HL-60/S4 treated with retinoic acid at 250 ng/mL for 4 days and 3 days (cell line): ENCODE measurements around the gene ARGLU1.

Experiments
- in situ Hi-C: fragments of 300-500 bp; cut with MboI; formaldehyde crosslinking; loops from 2 replicates; pipeline ENCODE4 v1.7.0; 2022; ENCODE audit warnings: low sequenced_read_pairs

Gene ARGLU1

DNA sequence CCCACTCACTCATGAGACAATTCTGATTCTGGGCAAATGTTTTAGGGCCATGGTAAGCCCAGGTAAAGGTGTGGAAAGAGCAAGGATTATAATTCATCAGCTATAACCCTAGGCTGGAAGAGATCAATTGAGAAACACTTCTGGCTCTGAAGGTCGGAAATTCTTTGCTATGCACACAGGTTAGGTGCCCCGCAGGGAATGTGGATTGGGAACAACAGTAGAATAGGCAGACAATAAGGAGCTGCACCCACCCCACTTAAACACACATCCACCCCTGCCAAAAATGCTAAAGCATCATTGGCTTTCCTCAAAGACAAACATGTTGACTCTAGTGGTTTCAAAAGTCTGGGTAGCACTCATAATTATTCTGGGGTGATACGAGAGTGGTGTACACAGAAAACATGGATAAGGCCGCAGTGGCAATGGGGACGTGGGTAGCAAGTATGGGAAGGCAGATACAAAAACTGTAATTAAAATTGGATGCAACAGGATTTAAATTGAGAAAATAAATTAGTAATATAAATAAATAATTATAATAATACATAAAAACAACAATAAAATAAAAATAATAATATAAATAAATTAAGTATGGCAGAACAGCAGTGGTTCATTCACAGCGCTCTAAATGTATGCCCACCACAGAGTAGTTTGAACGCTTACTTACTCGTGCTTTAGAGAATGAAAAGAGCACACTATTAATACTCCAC lies 41.0 kb downstream of the ARGLU1 start:
- in situ Hi-C loops, result no loop called here

DNA sequence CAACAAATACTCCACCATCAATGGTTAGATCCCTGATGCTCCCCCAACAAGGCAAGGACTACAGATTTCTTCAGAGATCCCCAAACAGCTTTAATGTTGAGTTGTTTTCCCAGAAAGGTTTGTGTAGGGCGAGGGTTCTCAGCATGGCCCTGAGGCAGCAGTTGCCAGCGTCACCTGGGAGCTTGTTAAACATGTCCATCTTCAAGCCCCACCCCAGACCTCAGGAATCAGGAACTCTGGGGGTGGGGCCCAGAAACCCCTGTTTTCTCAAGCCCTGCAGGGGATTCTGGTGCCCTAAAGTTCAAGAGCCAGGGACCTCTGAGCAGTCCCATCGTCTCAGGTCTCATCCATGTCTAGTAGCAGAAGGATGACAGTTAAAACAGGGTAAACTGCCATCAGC lies 42.1 kb downstream of the ARGLU1 start:
- in situ Hi-C loops, result no loop called here

DNA sequence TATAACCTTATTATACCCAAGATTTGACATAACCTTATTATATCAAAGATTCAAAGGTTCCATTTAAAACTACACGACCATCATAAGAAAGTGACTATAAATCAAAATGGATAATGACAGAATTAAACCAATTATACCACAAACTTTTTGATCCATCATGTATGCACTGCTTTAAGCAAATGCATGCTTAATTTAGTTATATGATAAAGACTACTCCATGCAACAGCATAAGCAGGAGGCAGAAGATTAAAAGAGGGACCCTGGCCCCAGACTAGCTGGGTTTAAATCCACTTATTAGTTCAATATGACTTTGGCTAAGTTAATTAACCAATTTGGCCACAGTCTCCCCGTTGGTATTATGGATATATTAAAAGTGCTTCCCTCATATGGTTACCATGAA lies 43.8 kb downstream of the ARGLU1 start:
- in situ Hi-C loops, result no loop called here

DNA sequence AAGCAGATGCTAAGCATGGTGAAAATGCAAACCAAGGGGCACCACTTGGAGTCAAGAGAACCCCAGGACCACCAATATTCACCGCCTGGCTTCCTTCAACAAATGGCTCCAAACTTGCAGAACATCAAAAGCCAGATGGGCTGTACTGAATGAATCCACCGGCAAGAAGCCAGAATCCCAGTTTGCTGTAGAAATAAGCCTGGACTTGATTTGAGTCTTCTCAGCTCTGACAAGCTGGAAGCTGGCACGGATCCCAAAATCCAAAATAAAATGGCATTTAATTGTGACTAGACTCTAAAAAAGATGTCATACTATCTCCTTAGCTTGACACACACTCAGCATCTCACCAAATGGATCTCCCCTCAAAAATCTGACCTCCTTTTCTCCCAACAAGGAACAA lies 44.4 kb downstream of the ARGLU1 start:
- in situ Hi-C loops, result no loop called here

DNA sequence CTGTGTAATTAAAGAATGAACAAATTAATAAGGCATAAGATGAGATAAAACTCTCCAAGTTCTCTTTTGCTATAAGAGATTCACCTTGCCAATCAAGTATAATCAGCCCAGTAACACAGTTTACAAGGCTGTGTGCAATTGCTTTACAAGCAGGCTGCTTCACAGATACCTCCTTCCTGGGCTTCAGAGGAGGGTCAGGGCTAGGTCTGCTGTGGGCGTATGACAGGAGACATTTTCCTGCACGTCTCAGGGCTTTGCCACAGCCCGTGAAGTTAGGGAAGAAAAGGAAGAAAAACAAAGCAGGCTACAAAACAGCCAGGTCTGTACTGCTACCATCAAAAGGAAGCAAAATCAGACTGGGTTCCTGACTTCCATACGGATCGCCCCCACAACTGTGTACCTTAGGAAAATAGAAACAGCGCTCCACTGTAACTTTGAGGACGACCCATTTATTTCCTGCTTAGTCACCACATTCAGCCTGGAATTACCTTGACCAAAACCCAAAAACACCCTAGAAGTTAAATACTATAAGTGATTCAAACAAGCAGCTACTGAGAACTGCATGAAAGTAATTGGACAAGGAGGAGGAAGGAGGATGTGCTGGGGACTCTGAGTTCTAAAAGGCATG lies 44.9 kb downstream of the ARGLU1 start:
- in situ Hi-C loops, result no loop called here

DNA sequence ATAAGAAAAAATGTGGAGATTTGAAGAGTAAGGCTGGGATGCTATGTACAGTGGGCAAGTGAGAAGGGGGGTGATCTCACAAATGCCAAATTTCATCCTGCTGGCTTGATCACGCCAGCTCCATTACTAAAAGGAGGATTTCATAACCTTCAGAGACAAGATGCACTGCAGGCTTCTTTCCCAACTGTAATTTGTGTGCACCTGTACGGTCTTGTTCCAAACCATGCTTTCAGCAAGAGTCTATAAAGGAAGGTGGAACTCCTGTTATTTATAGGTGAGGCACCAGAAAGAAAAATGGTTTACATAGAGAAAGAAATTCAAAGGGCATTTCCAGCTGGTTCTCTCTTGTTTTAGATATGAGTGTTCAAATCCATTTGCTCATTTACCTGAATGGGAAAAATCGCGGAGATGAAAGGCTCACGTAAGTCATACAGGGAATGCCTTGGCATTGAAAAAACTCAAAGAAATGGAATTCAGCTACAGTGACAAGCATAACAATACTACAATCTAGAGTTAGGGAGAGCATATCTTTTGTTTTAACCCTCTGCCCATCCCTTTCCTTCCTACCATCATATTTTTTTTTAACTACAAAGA lies 45.7 kb downstream of the ARGLU1 start:
- in situ Hi-C loops, result no loop called here

DNA sequence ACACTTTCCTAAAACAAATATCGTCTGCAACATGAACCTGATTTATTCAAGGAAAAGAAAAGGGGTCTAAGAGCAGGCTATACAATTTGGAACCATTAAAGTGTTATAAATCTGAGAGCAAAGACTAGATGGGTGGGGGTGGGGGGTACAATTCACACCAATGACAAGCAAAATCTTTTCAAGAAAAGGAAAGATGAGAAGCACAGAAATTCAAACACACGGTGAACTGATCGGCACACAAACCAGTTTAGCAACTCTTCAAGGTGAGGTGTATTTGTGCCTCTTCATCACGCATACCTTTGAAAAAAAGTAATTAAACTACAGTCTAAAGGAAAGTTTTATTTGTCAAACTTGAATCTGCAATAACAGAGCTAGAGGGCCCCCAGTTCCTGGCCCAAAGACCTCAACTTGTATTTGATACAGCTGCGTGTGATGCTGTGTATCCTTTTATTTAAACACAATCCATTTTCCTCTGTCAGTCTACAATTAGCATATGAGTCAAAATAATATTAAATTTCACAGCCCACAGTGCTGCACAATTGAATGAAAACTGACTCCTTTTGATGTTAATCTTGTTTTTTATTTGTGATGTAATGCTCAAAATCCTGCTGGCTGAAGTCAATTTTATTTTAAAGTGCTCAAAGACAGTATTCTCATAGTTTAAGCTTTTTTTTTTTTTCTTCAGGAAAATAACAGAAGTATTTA lies 46.7 kb downstream of the ARGLU1 start:
- in situ Hi-C loops, result no loop called here

DNA sequence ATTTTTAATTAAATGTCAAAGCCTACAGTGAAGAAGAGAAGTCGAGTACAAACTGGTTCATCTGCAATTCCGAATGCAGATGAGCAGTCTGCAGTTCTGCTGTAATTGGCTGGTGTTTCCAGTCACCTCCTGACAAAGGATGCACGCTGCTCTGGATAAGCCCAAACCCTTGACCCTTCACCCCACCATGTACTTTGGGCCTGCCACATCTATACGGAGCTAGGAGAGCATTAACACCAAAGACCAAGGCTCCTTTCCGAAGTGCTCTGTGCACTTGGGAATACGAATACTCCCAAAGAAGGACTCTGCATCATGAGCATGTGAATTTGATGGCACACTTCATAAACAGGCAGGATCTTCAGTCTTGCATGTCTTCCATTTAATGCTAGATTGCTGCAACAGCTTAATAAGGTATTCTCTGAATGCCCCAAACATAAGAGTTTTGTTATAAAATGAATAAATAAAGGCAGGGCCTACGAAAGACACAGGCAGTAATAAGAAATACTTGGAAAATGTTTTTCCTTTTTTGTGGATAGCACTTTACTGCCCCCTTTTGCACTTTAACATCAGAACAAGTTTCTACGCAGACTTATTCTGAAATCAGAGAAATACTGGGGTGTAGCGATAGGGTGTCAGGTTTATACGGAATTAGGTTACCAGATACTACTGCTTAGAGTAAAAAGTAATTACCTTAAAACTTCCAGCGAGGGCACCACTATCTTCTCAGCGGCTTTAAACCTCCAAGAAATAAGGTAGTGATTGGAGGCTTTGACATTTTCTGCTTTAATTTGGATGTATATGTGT lies 47.5 kb downstream of the ARGLU1 start:
- in situ Hi-C loops, result no loop called here

DNA sequence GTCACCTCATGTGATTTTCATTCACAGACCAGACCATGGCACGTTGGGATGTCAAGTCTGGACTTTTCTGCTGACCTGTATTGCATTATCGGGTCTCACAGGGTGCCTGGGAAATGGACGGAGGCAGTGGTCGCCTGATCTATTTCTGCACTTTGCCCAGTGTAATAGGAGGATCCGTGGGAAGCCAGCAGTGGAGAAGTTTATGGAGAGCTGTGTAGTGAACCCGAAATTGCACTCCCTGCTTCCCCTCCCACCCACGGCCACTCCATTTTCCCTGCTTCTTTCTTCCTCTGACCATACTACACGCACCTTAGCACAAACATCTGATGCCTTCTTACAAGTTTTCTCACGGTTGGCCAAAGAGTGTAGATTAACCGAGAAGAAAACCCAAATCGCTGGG lies 49.4 kb downstream of the ARGLU1 start:
- in situ Hi-C loops, result no loop called here

DNA sequence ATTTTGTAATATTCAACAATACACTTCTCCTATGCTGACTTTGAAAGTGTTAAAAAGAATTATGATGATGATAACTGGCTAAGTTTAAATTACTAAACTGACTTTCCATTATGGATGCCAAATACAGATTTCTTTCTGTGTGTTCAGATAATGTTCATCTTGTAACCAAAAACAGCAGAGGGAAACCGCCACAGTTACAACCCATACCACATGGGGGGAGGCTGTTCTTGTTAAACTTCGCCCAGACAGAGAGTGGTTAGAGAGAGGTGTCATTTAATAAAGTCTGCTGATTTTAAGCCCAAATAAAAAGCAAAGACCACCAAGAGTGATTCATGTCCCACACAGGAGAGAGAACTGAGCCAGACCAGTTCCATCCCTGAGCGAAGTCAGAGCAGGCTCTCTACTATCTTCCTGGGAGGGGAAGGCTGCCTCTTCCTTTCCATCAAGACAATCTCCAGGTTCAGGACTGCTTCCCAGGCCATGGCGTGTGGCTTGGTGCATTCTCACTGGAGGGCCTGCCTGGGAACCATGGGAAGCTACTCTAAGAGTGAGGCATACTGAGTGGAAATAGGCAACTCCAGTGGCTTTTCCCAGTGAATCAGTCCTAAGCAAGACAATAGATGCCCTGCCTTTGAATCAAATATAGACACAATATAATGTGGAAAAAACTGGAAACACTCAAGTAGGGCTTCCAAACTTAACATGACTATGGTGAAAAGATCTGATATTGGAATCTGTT lies 50.7 kb downstream of the ARGLU1 start:
- in situ Hi-C loops, result no loop called here

DNA sequence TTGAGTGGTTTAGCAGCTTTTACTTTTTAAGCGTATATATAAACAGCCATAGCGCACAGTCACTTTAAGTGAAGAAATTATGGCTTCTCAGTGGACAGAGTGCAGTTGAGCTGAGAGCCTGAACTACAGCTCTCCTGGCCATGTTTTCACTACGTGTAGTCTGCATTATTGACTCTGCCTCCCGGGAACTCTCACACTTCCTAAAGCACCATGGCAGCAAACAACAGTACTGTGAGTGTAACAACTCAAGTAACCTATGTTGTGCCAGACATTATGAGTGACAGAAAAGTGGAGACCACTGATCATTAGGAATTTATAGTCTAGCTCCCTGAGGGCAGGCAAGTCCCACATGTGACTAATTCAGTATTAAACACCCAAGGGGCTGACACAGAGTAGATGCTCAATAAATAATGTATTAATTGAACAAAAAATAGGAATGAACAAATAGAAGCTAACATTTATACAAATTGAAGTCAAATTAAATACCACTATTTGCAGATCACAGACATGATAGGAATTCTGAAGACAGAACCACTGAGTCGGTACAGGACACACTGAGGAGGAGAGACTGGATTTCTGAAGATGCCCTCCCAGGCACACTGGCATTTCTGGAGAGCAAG lies 52.2 kb downstream of the ARGLU1 start:
- in situ Hi-C loops, result no loop called here

DNA sequence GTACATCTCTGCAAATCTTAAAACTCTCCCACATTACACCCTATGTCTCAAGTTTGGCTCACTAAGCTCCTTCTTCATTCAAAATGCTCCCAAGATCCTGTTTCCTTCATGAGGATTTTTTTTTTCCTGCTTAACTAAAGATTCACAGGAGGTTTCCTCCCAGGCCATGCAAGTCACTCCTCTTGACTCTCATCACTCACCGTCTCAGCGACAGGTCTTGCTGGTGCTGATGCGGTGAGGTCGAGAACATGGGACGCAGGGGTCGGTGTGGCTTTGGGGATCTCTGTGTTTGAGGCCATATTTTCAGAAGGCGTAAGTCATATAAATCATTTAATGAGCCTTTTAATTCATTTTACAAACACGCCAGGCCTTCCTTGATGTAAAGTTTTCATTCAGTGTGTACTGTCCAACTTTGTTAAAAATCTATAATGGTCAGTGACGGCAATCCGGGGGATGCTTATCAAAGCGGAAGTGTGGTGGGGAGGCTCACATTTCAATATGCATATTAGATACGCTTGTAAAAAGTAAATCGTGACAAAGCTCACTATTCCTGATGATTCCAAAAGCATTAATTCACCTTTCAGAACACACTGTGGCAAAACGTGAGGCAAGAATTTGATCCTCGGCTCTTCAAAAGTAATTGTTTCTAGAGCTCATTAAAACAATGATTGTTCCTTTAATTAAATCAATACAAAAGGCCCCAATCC lies 52.9 kb downstream of the ARGLU1 start:
- in situ Hi-C loops, result no loop called here

DNA sequence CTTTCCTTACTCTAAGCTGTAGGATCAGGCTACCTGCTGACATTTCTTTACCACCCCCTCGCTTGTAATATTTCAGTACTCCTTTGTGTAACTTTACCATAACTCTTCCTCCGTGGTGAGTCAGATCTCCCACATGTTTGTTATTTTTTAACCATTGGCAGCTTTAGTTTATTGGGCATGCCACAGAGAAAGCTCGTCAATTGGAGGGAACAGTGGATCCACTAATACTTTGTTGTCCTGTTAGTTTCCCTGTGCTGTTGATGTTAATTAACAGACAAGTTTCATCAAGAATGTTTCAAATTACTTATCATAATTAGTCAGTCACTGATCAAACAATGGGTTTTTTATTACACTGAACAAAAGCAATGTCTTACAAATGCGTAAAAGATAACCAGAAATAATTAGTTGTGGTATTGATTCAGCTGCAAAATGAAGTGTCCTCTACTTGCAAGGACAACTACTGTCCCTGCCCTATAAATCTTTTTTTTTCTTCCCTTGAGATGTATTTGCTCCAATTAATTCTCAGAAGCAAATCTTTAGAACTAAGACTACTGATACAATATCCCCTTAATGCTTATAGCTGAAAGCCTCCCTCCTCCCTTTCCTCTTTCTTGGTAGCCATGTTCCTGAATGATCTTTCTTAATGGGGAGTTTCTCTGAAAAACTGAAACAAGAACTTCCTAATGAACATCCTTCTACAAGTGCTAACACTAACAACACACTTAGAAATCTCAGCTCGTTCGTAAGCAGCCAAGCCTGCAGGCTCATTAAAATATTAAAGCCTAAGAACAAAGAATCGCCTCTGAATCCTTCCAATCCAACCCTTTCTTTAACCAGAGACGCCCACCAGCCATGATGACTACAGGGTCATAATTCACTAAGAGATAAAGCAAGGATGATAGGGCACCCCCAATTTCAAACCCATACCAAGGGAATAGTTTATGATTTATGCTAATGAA lies 54.6 kb downstream of the ARGLU1 start:
- in situ Hi-C loops, result no loop called here

DNA sequence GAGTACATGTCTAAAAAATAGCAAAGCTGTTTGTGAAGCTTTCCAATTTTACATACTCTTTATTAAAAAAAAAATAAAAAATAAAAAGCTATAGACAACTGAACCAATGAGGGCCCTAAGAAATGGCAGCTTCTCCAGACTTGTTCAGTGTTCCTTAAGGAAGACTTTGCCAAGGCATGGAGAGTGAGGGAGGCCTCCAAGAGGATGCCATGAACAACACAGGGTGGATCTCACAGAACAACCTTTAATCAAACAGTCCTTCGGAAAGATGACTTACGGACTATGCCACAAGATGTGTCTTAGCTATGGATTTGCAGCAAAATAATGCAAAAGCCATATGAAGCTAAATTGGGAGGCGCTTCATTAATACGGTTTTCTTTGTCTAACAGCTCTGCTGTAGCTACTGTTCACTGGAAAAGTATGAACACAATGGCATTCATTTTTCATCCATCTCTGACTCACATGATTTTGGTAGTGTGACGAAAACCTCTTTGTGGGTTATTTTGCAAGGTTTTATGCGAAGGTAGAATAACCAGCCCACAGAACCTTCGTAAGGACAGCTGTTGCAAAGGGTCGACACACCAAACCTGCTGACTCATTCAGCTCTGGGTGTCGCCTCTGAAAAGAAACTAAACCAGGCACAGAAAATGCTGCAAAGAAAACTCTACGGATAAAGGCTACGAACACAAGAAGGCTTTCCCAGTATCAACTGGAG lies 60.2 kb downstream of the ARGLU1 start:
- in situ Hi-C loops, result no loop called here

DNA sequence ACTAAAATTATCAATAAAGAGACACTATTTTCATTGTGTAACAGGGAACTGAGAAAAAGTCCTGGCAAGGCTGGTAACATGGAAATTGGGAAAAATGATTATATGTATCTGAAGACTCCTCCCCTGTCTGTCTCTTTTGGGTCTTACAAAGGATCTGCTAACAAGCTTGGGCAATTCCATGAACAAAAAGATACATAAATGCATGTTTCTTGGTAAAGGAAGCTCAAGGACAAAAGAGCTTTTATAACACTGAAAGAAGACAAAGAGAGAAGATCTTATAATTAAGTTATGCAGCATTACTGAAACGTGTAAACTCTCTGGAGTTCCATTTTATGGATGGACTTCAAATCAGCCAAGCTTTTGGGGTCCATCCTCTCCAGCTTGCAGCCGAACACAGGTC lies 61.7 kb downstream of the ARGLU1 start:
- in situ Hi-C loops, result no loop called here

DNA sequence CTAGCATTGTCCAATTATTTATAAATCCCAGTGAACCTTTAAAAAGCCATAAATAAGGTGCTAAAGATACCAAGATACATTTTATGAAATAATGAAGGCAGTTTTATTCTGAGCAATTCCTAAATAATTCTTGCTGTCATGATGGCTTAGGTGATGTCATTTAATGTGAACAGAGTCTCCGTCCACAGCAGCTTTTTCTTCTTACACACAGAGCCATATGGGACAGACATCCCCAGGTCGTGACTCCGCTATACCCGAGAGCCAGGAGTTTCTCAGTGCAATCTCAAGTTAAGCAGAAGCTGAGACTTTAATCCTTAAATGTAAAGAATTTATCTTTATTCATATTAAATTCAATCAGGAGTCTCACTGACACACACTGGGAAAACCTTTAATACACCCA lies 62.2 kb downstream of the ARGLU1 start:
- in situ Hi-C loops, result no loop called here

DNA sequence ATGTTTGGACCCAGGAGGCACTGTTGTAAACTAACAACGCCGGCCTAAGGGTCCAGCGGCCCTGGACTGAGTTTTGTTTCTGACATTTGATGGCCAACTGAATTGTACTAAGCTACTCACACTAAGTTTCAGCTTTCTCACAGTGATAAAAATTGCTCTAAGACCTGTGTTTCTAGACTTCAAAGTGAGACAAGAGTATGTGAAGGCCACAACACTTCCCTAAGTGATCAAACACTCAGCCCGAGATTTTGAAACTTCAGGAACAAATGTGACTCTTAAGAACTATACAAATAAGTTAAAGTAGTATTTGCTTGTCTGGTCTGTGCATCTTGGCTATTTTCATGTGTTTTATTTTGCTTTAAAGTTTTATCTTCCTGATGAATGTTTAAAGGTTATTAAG lies 62.6 kb downstream of the ARGLU1 start:
- in situ Hi-C loops, result no loop called here
